Osteocyte (in vitro differentiated cells): ENCODE results near the gene ZDHHC21. TPM values are rescaled to one million over a fixed set of nuclear protein-coding genes. Genes with fewer than 3 reads are reported as not detected.

Experiments used
- DNase-seq: peaks from one replicate; pipeline ENCODE4 v3.0.0; 2021; ENCODE audit warnings: mixed read lengths; ENCODE audit not compliant: unreplicated experiment; ENCODE audit errors: extremely low spot score
- H3K27ac Mint-ChIP-seq: one replicate; pipeline ENCODE4 v1.8.0; 2021; ENCODE audit warnings: mild to moderate bottlenecking, mixed read lengths; ENCODE audit not compliant: unreplicated experiment
- H3K27me3 Mint-ChIP-seq: one replicate; pipeline ENCODE4 v1.8.0; 2021; ENCODE audit warnings: mixed read lengths; ENCODE audit not compliant: unreplicated experiment
- H3K36me3 Mint-ChIP-seq: one replicate; pipeline ENCODE4 v1.8.0; 2021; ENCODE audit warnings: mixed read lengths; ENCODE audit not compliant: unreplicated experiment
- H3K4me1 Mint-ChIP-seq: one replicate; pipeline ENCODE4 v1.8.0; 2021; ENCODE audit warnings: mixed read lengths; ENCODE audit not compliant: unreplicated experiment
- H3K4me3 Mint-ChIP-seq: one replicate; pipeline ENCODE4 v1.8.0; 2021; ENCODE audit warnings: mild to moderate bottlenecking, moderate library complexity, mixed read lengths; ENCODE audit not compliant: unreplicated experiment
- H3K9me3 Mint-ChIP-seq: one replicate; pipeline ENCODE4 v1.8.0; 2021; ENCODE audit warnings: mixed read lengths; ENCODE audit not compliant: unreplicated experiment
- total RNA-seq: library from RNA; stranded (reverse); gene quantifications from 2 replicates; pipeline ENCODE4 v1.2.1, GENCODE V29; 2021
- TF ChIP-seq, protein P1 (sequence below): fragments of 200-600 bp; sonication (generic); IDR thresholded peaks from 2 replicates; pipeline ENCODE4 v1.5.0; 2021; ENCODE audit warnings: antibody characterized with exemption, mild to moderate bottlenecking, moderate library complexity

Gene ZDHHC21
- total RNA-seq, 1 donor from 2014 or later = 9.3 TPM

DNA sequence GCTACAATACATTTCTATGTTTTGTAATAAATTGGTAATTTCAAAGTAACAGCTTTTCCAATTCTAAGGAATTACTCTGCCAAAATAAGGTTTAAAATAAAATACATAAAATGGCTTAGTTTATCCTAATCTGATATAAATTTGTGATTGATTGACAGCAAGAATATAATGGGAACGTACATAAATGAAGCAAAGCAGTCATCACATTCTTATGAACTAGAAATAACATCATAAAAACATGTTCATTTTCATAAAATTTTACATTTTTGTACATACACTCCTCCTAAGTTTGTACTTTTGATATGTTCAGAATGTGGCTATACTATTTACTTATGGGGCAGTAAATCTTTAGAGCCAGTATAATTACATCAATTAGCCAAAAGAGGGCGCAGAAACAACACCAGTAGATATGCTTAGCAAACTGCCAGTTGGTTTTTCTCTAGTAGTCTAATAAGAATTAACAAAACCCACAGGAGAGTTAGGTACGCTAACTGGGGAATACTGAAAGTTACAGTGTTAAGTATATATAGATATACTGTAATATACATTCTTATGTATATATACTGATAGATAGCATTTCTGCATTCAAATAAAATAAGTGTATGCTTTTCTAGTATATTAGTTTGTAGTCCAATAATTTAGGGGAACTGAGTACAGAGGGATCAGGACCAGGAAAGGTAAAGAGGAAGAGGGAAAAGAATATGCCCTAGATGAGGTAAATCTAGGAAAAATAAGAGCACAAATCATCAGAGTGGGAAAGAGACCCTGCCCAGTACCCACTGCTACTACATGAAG lies 76.8 kb downstream of the ZDHHC21 start:
- TF ChIP-seq, protein P1, sequence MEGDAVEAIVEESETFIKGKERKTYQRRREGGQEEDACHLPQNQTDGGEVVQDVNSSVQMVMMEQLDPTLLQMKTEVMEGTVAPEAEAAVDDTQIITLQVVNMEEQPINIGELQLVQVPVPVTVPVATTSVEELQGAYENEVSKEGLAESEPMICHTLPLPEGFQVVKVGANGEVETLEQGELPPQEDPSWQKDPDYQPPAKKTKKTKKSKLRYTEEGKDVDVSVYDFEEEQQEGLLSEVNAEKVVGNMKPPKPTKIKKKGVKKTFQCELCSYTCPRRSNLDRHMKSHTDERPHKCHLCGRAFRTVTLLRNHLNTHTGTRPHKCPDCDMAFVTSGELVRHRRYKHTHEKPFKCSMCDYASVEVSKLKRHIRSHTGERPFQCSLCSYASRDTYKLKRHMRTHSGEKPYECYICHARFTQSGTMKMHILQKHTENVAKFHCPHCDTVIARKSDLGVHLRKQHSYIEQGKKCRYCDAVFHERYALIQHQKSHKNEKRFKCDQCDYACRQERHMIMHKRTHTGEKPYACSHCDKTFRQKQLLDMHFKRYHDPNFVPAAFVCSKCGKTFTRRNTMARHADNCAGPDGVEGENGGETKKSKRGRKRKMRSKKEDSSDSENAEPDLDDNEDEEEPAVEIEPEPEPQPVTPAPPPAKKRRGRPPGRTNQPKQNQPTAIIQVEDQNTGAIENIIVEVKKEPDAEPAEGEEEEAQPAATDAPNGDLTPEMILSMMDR = peak; percentile 74
- no peaks in the 10 kb centered on the region for H3K9me3 Mint-ChIP-seq
- no peak overlapping the region for H3K27ac Mint-ChIP-seq
- no peaks in the 10 kb centered on the region for H3K27me3 Mint-ChIP-seq
- no peak overlapping the region for H3K4me3 Mint-ChIP-seq
- H3K36me3 Mint-ChIP-seq = no peaks in the 10 kb centered on the region
- no peaks in the 10 kb centered on the region for H3K4me1 Mint-ChIP-seq
- DNase-seq = no peak

DNA sequence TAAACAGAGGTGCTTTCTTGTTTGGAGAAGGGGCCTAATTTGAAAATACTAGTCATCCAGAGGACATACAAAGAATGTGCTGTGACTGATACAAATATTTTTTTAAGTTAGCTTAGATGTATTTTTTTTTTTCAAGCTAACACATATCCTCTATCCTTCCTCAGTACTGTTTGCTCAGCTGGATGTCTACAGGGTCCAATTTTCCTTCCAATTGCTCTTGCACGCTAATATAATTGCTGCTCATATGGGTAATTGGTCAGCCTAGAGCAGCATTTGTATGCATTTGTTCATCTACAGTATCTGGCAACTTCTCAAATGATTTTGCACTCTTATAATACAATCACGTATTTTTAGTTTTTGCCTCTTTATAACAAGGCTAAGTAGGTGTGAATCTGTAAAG lies 84.7 kb downstream of the ZDHHC21 start:
- Mint-ChIP-seq H3K4me1 (peaks cover 34% of the 10 kb centered on the region), H3K27ac (peak overlapping the region; percentile 56), H3K9me3 (peaks cover 11% of the 10 kb centered on the region), H3K36me3 (peaks cover 10% of the 10 kb centered on the region), H3K27me3 (no peaks in the 10 kb centered on the region), H3K4me3 (no peak overlapping the region)
- TF ChIP-seq, protein P1 = no peak
- no peak for DNase-seq

DNA sequence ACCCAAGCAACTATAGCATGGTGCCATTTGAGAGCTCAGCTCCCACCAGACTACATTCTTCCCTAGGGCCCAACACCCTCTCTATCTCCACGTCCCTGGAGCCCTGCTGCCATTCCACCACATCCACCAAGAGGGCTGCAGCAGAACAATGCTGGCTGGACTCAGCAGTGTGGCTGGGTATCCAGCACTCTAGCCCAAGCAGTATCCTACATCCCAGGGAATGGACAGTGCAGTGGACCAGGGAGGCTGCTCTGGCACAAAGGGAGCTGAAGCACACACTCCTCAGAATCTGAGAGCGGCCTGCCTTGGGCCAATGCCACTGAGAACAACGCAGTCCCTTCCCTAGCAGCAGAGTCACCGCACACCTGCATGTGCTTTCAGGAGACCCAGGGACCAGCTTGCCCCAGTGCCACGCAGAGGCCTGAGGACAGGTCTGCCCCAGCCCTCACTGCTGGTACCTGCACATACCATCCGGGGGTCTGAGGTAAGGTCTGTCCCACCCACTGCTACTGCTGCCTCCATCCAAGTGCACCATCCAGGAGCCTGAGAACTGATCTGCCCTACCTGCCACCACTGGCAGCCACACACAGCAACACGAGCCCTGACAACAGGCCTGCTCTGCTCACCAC lies 95.9 kb downstream of the ZDHHC21 start:
- no peak for DNase-seq
- TF ChIP-seq, protein P1 = no peak
- H3K27me3 Mint-ChIP-seq = no peaks in the 10 kb centered on the region
- peaks cover 41% of the 10 kb centered on the region for H3K9me3 Mint-ChIP-seq
- H3K36me3 Mint-ChIP-seq = peaks cover 35% of the 10 kb centered on the region
- no peaks in the 10 kb centered on the region for H3K4me1 Mint-ChIP-seq
- H3K4me3 Mint-ChIP-seq = no peak overlapping the region
- H3K27ac Mint-ChIP-seq = no peak overlapping the region

DNA sequence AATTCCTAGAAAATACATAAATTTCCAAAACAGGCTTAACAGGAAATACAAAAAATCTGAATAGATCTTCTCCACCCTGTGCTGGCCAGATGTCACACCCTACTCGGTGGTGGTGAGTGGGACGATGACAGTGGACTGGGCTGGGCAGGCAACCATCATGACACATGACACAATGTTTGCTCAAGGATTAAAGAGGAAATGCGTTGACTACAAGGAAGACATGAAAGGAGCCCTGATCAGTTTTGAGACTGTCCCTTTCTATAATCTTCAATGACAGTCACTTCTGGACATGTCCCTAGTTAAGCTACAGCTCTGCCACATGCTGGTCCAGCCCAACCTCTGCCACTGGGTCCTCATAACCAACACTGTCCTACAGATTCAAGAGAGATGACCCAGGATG lies 99.8 kb downstream of the ZDHHC21 start:
- no peak for DNase-seq
- Mint-ChIP-seq H3K4me3 (no peak overlapping the region), H3K9me3 (peaks cover 28% of the 10 kb centered on the region), H3K4me1 (no peaks in the 10 kb centered on the region), H3K27ac (no peak overlapping the region), H3K36me3 (peaks cover 34% of the 10 kb centered on the region), H3K27me3 (no peaks in the 10 kb centered on the region)
- TF ChIP-seq, protein P1 = no peak

DNA sequence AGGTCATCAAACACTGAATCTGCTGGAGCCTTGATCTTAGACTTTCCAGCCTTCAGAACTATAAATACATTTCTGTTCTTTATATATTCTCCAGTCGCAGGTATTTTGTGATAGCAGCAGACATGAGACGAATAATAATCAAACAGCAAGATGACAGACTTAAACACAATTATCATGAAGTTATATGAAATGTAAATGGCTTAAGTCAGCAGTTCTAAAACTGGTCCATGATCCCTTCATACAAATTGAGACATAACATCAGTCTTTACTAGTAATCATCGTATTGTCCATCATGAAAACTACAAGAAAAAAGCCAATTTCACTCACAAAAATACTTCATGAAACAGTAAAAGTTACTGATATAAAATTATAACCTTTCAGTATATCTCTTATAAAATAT lies 101.8 kb downstream of the ZDHHC21 start:
- H3K27ac Mint-ChIP-seq = no peak overlapping the region
- no peak overlapping the region for H3K4me3 Mint-ChIP-seq
- no peak for DNase-seq
- TF ChIP-seq, protein P1 = no peak
- peaks cover 31% of the 10 kb centered on the region for H3K36me3 Mint-ChIP-seq
- H3K4me1 Mint-ChIP-seq = no peaks in the 10 kb centered on the region
- H3K27me3 Mint-ChIP-seq = no peaks in the 10 kb centered on the region
- H3K9me3 Mint-ChIP-seq = peaks cover 26% of the 10 kb centered on the region
